HG03066 (cell line): Measurements from ENCODE around the gene HOXD12.

Experiments used
- ATAC-seq: cut with Tn5 transposase; IDR thresholded peaks from one replicate; pipeline ENCODE4 v1.9.1; 2021; ENCODE audit warnings: low read depth; ENCODE audit not compliant: unreplicated experiment

The HOXD12 gene, protein sequence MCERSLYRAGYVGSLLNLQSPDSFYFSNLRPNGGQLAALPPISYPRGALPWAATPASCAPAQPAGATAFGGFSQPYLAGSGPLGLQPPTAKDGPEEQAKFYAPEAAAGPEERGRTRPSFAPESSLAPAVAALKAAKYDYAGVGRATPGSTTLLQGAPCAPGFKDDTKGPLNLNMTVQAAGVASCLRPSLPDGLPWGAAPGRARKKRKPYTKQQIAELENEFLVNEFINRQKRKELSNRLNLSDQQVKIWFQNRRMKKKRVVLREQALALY

GRCh38 chr2:176099728-176100546 is at the start of gene HOXD12:
TSS of gene HOXD12 (plus strand) at chr2:176099795. CDS start at chr2:176099802, 7 bp downstream.
- ATAC-seq, result no peak

DNA sequence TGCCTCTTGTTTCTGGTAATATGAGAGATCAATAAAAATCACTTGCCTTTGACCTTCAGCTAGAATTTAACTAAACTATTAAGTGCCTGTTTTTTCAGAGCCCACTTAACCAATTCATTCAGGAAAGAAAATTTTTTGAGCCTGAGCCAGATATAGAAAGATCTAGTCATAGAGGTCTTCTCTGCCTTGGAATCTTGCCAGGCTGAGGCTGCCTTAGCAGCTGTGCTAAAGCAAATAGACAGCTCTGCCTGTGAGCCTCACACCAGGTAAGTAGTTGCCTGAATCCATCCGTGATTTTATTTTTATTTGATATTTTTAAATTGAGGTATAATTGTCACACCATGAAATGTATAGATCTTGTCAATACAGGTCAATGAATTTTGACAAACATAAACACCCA is 43.2 kb upstream of the HOXD12 start:
- no peak for ATAC-seq

GRCh38 chr2:176063958-176064357 is 35.6 kb upstream of the HOXD12 start:
- ATAC-seq, result no peak

- no peak for ATAC-seq
Measured at GRCh38 chr2:176066645-176067588, 32.7 kb upstream of the HOXD12 start.

DNA sequence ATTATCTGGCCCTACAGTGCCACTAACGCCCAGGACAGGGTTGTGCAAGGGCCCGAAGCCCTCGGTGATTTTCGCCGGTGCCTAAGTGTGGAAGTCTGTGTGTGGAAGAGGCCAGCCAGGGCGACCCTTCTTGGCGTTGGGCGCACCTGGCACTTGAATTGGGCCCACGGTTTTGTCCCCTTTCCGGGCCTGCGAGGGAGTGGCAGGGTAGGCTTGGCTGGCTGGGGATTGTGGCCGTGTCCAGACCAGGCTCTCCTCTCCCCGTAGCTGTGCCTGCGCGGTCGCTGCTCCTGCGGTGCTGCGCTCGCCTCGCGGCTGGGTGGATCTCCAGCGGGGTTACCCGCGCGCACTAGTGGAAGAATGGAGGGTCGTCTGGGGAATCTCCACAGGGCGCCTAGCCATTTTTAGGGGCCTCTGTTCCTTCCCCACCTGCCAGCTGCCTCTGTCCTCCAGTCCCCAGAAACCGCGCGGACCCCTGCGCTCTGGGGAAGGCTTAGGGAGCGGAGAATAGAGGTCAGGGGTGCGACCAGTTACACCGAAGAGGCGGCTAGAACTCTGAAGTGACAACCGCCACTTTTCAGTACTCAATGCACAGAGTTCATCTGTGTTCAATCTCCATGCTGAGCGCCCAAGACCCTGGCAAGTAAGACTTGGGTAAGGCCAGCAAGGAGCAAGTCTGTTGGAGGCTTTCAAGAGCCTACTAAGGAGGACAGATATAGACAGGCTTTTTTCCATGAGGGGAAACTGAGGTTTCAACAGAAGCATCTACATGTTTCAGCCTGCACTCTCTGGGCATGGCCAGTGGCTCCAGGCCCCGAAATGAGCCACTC is 31.8 kb upstream of the HOXD12 start:
- no peak for ATAC-seq

GRCh38 chr2:176068419-176068832 is 31.2 kb upstream of the HOXD12 start:
- no peak for ATAC-seq

GRCh38 chr2:176071330-176072291 is 28.0 kb upstream of the HOXD12 start:
- ATAC-seq, result no peak

DNA sequence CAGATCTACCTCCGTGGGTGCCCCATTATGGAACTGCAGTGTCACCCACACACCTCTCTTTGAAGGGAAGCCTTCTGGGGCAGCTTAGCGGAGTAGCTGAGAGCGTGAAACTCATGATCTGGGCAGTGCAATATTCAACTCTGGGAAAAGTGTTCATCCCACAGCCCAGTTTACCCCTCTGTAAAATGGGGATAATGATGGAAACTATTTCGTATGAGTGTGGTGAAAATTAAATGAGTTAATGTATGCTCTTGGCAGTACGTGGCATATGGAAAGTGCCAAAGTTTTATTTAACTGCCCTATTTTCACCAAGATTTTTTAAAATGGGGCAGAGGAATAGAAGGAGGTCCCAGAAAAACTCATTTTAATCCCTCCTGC is 27.3 kb upstream of the HOXD12 start:
- ATAC-seq, result no peak

- no peak for ATAC-seq
Measured at GRCh38 chr2:176072951-176073904, 26.4 kb upstream of the HOXD12 start.

- ATAC-seq, result no peak
Measured at GRCh38 chr2:176074919-176075425, 24.6 kb upstream of the HOXD12 start.

- ATAC-seq, result no peak
Measured at GRCh38 chr2:176075481-176075880, 24.1 kb upstream of the HOXD12 start.

DNA sequence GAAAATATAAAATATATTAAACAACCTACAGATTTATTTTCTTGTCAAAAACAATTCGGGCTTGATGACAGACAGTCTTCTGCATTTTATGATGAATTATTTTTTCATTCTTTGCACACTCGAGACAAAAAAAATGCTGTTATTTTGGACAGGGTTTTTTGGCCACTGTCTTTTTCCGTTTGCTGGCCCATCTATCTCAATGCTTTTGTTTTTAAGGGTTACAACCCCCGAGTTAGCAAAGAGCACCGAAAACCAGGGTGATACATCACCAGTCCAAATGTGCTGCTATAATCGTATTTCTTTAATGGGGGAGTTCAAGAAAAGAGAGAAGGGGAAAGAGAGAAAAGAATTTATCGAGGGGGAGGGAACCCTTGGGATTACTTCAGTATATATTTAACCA is 23.5 kb upstream of the HOXD12 start:
- no peak for ATAC-seq

- ATAC-seq, result no peak
Measured at GRCh38 chr2:176076796-176077195, 22.8 kb upstream of the HOXD12 start.

DNA sequence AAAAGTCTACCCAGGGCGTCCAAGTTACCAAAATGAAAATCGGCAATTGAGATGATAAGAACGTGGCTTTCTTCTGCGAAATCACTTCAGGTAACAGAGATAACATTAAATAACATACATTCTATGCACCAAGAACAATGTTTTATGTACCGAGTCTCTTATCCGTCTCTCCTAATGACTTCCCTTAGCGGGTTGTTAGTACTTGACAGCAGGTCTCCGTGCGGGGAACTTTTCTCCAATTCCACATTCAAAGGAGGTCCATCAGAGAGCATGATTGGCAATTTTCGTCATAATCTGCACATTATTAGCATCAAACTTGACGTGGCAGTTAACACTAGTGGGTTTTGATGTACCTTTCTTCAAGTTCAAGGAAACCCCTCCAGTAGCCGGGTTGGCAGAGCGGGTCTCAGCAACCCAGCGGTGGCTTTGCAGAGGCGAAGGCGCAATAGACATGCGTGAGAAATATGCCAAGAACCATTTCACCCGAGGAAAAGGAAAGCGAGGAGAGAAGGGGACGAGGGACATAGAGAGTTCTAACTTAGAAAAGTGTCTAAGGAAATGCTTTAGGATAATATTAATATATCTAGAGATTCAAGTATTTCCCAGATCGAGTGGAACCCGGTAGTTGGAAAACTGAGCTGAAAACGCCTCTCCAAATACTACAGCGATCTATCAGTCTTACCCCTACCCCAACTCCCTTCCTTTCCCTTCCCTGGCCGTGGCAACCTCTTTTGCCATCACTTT is 20.9 kb upstream of the HOXD12 start:
- no peak for ATAC-seq

GRCh38 chr2:176079285-176079830 is 20.2 kb upstream of the HOXD12 start:
- ATAC-seq, result no peak

DNA sequence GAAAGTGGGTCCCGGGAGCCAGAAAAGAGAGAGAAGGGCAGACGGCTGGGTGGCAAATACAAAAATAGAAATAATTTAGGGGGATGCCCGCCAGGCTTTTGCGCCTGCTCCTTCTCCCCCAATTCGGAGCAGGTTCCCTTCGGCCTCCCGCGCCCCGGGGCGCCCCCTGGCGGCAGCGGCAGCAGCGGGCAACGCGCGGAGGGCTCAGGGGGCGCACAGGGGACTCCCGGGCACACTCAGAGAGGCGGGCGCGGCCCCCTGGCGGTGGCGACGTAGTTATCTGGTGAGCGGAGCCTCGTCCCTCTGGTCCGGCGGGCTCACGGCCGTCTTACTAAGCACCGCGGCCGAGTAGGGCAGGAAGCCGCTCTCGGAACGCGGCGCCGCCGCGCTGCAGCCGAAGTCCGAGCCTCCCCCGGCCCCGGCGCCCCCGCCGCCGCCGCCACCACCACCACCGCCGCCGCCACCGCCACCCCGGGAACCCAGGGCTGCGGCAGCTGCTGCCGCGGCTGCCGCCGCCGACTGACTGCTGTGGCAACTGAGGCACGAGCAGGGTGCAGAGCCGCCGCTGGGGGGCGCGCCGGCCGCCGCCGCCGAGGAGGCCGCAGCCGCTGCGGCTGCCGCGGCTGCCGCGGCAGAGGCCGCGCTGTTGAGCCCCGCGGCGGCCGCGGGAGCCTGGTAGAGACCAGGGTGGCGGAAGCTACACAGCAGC is 19.6 kb upstream of the HOXD12 start:
- no peak for ATAC-seq
